Hepatocyte (in vitro differentiated cells): Measurements from ENCODE around the gene AASDH.

Source experiments
- EZH2 ChIP-seq: fragments of 200-600 bp; sonication (generic); IDR thresholded peaks from 2 replicates; pipeline ENCODE4 v1.6.1; 2016; ENCODE audit warnings: antibody characterized with exemption, mild to moderate bottlenecking, borderline replicate concordance
- EZH2phosphoT487 ChIP-seq: fragments of 200-600 bp; sonication (generic); IDR thresholded peaks from one replicate; pipeline ENCODE4 v1.6.1; 2018; ENCODE audit warnings: antibody characterized with exemption, mild to moderate bottlenecking, low read depth, moderate library complexity; ENCODE audit not compliant: unreplicated experiment, severe bottlenecking
- TF ChIP-seq, protein P1 (sequence below): fragments of 200-600 bp; sonication (generic); IDR thresholded peaks from 2 replicates; pipeline ENCODE4 v1.5.1; 2016; ENCODE audit warnings: antibody characterized with exemption, mild to moderate bottlenecking; ENCODE audit not compliant: poor library complexity

GRCh38 chr4:56425518-56425917 lies 38.2 kb upstream of the AASDH start:
- TF ChIP-seq, protein P1, sequence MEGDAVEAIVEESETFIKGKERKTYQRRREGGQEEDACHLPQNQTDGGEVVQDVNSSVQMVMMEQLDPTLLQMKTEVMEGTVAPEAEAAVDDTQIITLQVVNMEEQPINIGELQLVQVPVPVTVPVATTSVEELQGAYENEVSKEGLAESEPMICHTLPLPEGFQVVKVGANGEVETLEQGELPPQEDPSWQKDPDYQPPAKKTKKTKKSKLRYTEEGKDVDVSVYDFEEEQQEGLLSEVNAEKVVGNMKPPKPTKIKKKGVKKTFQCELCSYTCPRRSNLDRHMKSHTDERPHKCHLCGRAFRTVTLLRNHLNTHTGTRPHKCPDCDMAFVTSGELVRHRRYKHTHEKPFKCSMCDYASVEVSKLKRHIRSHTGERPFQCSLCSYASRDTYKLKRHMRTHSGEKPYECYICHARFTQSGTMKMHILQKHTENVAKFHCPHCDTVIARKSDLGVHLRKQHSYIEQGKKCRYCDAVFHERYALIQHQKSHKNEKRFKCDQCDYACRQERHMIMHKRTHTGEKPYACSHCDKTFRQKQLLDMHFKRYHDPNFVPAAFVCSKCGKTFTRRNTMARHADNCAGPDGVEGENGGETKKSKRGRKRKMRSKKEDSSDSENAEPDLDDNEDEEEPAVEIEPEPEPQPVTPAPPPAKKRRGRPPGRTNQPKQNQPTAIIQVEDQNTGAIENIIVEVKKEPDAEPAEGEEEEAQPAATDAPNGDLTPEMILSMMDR, result no peak
- TF ChIP-seq EZH2, result no peak
- no peak for TF ChIP-seq EZH2phosphoT487
